GM12872 (cell line): Measurements from ENCODE around the gene CRTC1.

ENCODE experiments used
- CTCF ChIP-seq: IDR thresholded peaks from 3 replicates; pipeline ENCODE4 v1.5.1; 2011; ENCODE audit warnings: low read depth, mild to moderate bottlenecking, low read length, moderate library complexity; ENCODE audit not compliant: insufficient read depth

Gene CRTC1

DNA sequence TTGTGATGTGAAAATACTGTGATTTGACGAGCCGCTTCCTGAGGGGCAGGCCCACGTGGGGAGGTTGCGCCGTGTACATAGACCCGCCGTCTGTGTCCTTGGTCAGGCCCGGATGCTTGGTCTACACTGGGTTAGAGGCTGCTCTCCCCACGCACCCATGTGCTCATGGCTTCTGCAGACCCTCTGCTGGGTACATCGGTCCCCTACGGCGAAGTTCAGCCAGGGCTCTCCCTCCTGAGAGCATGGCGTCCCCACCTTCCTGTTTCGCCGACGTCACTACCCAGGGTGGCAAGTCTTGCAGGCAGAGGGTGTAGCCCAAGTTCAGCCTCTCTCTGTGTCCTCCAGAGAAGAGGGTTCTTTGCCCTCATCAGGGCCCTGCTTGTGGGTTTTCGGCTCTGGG, 96.6 kb downstream of the CRTC1 start:
- no peak for TF ChIP-seq CTCF

GRCh38 chr19:18780631-18781030, 97.2 kb downstream of the CRTC1 start:
- no peak; the same call in 2 of the 3 replicates for TF ChIP-seq CTCF

DNA sequence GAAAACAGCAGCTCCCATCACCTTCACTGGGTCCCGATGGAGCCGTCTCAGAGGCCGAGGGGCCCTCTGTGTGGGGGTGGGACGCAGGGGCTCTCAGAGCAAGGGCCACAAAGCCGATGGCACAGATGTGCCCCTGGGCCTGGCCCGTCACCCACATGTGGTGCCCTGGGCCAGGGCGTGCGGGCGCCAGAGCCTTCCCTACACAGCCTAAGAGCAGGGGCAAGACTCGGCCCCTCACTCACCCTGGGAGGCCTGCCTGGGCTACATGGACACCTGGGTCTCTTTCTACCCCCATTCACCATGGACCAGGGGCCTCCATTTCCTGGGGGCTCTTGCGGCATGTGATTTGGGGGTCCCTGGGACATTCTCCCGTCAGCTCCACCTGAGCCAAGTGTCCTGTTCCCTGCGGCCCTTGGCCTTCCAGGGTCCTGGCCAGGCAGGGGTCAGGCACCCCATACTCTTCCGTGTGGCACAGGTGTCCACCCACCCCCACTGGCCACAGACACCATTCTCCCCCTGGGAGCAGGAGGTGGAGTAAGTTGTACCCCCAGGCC, 97.6 kb downstream of the CRTC1 start:
- no peak for TF ChIP-seq CTCF

DNA sequence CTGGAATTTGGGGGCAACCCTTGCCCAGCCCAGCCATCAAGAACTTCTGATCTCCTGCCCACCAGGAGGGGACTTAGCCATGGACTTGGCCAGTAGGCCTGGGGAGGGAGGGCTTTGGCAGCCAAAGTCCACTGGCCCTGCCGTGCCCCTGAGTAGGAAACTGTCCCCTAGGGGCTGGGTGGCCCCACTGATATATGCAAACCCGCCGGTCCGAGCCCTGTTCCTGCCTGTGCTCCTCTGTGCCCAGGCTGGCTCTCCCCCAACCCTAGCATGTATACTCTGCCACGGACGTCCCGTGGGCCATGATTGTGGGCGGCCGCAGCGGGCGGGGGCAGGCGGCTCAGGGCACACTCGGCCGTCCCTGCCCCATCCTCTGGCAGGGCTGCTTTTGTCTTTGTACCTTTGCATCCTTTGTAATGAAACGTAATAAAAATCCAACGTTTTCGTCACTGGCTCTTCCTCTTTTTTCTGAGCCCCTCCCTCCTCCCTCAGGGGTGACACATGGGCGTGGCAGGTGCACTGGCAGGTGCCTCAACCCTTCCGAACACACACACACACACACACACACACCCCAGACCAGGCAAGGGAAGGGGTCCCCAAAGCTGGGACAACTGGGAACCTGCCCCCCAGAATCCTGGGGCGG, 98.5 kb downstream of the CRTC1 start:
- no peak for TF ChIP-seq CTCF

GRCh38 chr19:18782559-18783225, 99.2 kb downstream of the CRTC1 start:
- TF ChIP-seq CTCF, result no peak

- TF ChIP-seq CTCF, result no peak
These were observed 100.7 kb downstream of the CRTC1 start for GRCh38 chr19:18783958-18784785.

GRCh38 chr19:18784786-18785120, 101.3 kb downstream of the CRTC1 start:
- TF ChIP-seq CTCF, result no peak
